ENCODE data around the gene TMEM119. TPM values are rescaled to one million over a fixed set of nuclear protein-coding genes. Genes with fewer than 3 reads are reported as not detected.

The TMEM119 gene
- total and polyA plus RNA-seq, 2 of the 4 experiments (the other 2 are of a cell fraction): 8.1 to 9.2 TPM

DNA sequence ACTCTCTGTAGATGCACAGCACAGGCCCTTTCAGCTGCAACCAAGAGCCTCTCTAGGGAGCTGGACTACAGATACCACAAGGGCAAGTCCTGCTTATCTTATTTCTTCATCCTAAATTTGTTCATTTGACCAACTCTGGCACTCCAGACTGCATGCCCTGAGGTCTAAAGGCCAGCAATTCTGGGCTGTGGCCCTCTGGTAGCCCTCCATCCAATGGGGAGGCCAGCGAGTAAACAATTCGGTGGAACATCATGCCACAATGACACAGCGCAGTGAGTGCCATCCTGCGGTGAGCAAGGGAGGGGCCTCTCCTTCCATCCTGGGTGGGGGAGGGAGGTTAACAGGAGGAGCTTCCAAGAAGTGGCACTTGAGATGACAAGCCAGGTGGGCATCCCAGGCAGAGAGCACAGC, 36.5 kb upstream of the TMEM119 start:
- no peaks in the 10 kb centered on the region for H3K27me3 ChIP-seq (ENCODE audit: control insufficient read depth, insufficient read depth, low read length)
- DNase-seq (no peak), ATAC-seq (ENCODE audit: low read depth) (no peak)
- no peak overlapping the region for H3K18ac ChIP-seq (ENCODE audit: low read depth, low read length)
- H3K56ac ChIP-seq (ENCODE audit: extremely low read depth, insufficient read depth, low read length): no peak overlapping the region
- H4K20me1 ChIP-seq (ENCODE audit: insufficient read depth, low read length): peaks cover 17% of the 10 kb centered on the region
- no peak overlapping the region for H3K4me2 ChIP-seq (ENCODE audit: low read depth, low read length)
- intact Hi-C loops (cut with micrococcal nuclease): no loop called here
- H2AK5ac ChIP-seq (ENCODE audit: low read depth, low read length): no peak overlapping the region
- H3K4me1 ChIP-seq (ENCODE audit: control insufficient read depth, insufficient read depth, low read length): peaks cover 24% of the 10 kb centered on the region
- H4K91ac ChIP-seq (ENCODE audit: insufficient read depth, low read depth, low read length): no peak overlapping the region
- dilution Hi-C loops (cut with HindIII; ENCODE audit: low sequenced_read_pairs, unreplicated experiment): no loop called here
- peaks cover 14% of the 10 kb centered on the region for H3K9me1 ChIP-seq (ENCODE audit: insufficient read depth, low read length)
- no peaks in the 10 kb centered on the region for H3K9me3 ChIP-seq (ENCODE audit: control insufficient read depth, insufficient read depth, low read length)
- H2BK120ac ChIP-seq (ENCODE audit: low read depth, low read length): no peak overlapping the region
- H3K36me3 ChIP-seq (ENCODE audit: control insufficient read depth, insufficient read depth, low read length): no peaks in the 10 kb centered on the region
- TF ChIP-seq POLR2A (IDR thresholded peaks at IDR 0.05; ENCODE audit: low read depth, low read length) (no peak), RFX5 (IDR thresholded peaks at IDR 0.05; ENCODE audit: low read depth, low read length) (no peak), CTCF (conservative IDR thresholded peaks at IDR 0.05; ENCODE audit: low read depth, low read length) (no peak), NFE2L2 (IDR thresholded peaks at IDR 0.05; ENCODE audit: low read depth, low read length) (peak; percentile 8; the same call in 1 of the 2 replicates), MAFK (IDR thresholded peaks at IDR 0.05; ENCODE audit: low read depth, low read length) (no peak)
- TF ChIP-seq, protein P1, sequence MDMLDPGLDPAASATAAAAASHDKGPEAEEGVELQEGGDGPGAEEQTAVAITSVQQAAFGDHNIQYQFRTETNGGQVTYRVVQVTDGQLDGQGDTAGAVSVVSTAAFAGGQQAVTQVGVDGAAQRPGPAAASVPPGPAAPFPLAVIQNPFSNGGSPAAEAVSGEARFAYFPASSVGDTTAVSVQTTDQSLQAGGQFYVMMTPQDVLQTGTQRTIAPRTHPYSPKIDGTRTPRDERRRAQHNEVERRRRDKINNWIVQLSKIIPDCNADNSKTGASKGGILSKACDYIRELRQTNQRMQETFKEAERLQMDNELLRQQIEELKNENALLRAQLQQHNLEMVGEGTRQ (IDR thresholded peaks at IDR 0.05; ENCODE audit: low read depth, low read length): no peak
- TF ChIP-seq, protein P2, sequence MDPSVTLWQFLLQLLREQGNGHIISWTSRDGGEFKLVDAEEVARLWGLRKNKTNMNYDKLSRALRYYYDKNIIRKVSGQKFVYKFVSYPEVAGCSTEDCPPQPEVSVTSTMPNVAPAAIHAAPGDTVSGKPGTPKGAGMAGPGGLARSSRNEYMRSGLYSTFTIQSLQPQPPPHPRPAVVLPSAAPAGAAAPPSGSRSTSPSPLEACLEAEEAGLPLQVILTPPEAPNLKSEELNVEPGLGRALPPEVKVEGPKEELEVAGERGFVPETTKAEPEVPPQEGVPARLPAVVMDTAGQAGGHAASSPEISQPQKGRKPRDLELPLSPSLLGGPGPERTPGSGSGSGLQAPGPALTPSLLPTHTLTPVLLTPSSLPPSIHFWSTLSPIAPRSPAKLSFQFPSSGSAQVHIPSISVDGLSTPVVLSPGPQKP (IDR thresholded peaks at IDR 0.05; ENCODE audit: borderline replicate concordance, low read depth, low read length): no peak
- H3K79me1 ChIP-seq (ENCODE audit: low read depth in 1 of 2, low read length in 2 of 2): peaks cover 0 to 18% of the 10 kb centered on the region in 2 experiments; a peak in 2 of 4 replicates
- no peak overlapping the region for H3K4me3 ChIP-seq (ENCODE audit: insufficient read depth, low read depth, low read length)
- ChIA-PET POLR2A (ENCODE audit: unreplicated experiment) (interaction anchor here (0.5 kb wide), 1 partner anchor 45 kb away, joined by 5 read pairs; no protein-coding TSS in a partner anchor), CTCF (no interaction called here)
- H3K23ac ChIP-seq (ENCODE audit: low read depth, low read length): no peak overlapping the region
- H2AK9ac ChIP-seq (replicated peaks; ENCODE audit: low read depth, low read length, poor library complexity): peak overlapping the region; percentile 9
- H3K14ac ChIP-seq (replicated peaks; ENCODE audit: low read depth, low read length): no peak overlapping the region
- H2BK20ac ChIP-seq (ENCODE audit: low read depth, low read length): no peak overlapping the region
- no peak overlapping the region for H4K5ac ChIP-seq (ENCODE audit: low read depth, low read length)
- in situ Hi-C loops (cut with MboI; ENCODE audit: low sequenced_read_pairs): loop anchor here (25.0 kb wide), 1 partner anchor 453 kb away; the partner anchor contains the start of genes ALKBH2 and UNG
- no peak overlapping the region for H2BK5ac ChIP-seq (ENCODE audit: low read depth, low read length, poor library complexity, severe bottlenecking)
- BruUV-seq (replicated peaks): no TSS peak
- no peak overlapping the region for H3K27ac ChIP-seq (ENCODE audit: insufficient read depth, low read length)
- no peak overlapping the region for H2AFZ ChIP-seq (replicated peaks; ENCODE audit: low read length, poor library complexity)
- H3K9ac ChIP-seq (ENCODE audit: low read depth, low read length): no peak overlapping the region
- H3K4ac ChIP-seq (ENCODE audit: low read depth, low read length): no peak overlapping the region
- no peak overlapping the region; a peak in 1 of 4 replicates for H4K8ac ChIP-seq (ENCODE audit: low read depth in 2 of 2, low read length in 2 of 2)
- H2BK15ac ChIP-seq (ENCODE audit: low read depth, low read length): no peak overlapping the region
- WGBS, 2 experiments (ENCODE audit: extremely low coverage in 2 of 2, insufficient read length in 1 of 2): no CpG with 5 or more reads among the region's 4 CpGs

Measured in IMR-90 (cell line).